SK-N-SH (cell line): ENCODE data around the gene PIH1D1. TPM values are rescaled to one million over a fixed set of nuclear protein-coding genes. Genes with fewer than 3 reads are reported as not detected.

Source experiments
- CTCF ChIA-PET: fragments of 300-600, 350-600 bp; formaldehyde crosslinking; extraction: SDS; loops from one replicate; lab custom pipeline; 2021; lab: Yijun Ruan, JAX
- POLR2A ChIA-PET: fragments of 350-600 bp; sonication (Branson Sonifier 250); formaldehyde crosslinking; extraction: SDS; loops from one replicate; lab custom pipeline; 2020; ENCODE audit warnings: antibody characterized with exemption, inconsistent platforms; lab: Yijun Ruan, JAX
- DNase-seq: peaks from one replicate; pipeline ENCODE4 v3.0.0; 2012
- H2AFZ ChIP-seq: fragments of 200-600 bp; sonication (generic); 2 replicates; pipeline ENCODE4 v1.8.1; 2016; ENCODE audit warnings: antibody characterized with exemption, mild to moderate bottlenecking, low read depth
- H3F3A ChIP-seq: fragments of 200-600 bp; sonication (generic); replicated peaks from 2 replicates; pipeline ENCODE3; 2016; ENCODE audit warnings: antibody characterized with exemption, mild to moderate bottlenecking; ENCODE audit not compliant: insufficient read depth
- H3K27ac ChIP-seq, 2 experiments: fragments of 200-500 bp in 1 of 2; fragments of 200-600 bp in 1 of 2; sonication (Bioruptor generic) in 1 of 2; sonication (generic), shearing (Covaris generic) in 1 of 2; 2 replicates each; pipeline versions ENCODE4 v1.5.1 to v1.6.1; 2014 to 2016; ENCODE audit warnings: low read depth in 2 of 2, inconsistent platforms in 1 of 2, low read length in 1 of 2, mild to moderate bottlenecking in 1 of 2, mixed read lengths in 1 of 2
- H3K27me3 ChIP-seq: fragments of 200-600 bp; sonication (generic), shearing (Covaris generic); 2 replicates; pipeline ENCODE4 v1.6.1; 2016; ENCODE audit warnings: mixed run types; ENCODE audit not compliant: insufficient read depth
- H3K36me3 ChIP-seq, 2 experiments: fragments of 200-500 bp in 1 of 2; fragments of 200-600 bp in 1 of 2; sonication (Bioruptor generic) in 1 of 2; sonication (generic) in 1 of 2; replicated peaks in 1 of 2; 2 replicates each; pipeline versions ENCODE3 to v1.5.1; 2014 to 2016; ENCODE audit warnings: low read length in 1 of 2, mild to moderate bottlenecking in 1 of 2; ENCODE audit not compliant: insufficient read depth in 2 of 2, control insufficient read depth in 1 of 2
- H3K4me1 ChIP-seq, 2 experiments: fragments of 200-500 bp in 1 of 2; fragments of 200-600 bp in 1 of 2; sonication (Bioruptor generic) in 1 of 2; sonication (generic), shearing (Covaris generic) in 1 of 2; 2 replicates each; pipeline versions ENCODE4 v1.5.1 to v1.6.1; 2014 to 2016; ENCODE audit warnings: low read depth in 1 of 2, low read length in 1 of 2, mixed run types in 1 of 2; ENCODE audit not compliant: insufficient read depth in 2 of 2, control insufficient read depth in 1 of 2
- H3K4me2 ChIP-seq: fragments of 200-600 bp; sonication (generic), shearing (Covaris generic); 2 replicates; pipeline ENCODE4 v1.6.1; 2017; ENCODE audit warnings: mixed run types
- H3K4me3 ChIP-seq, 2 experiments: fragments of 200-500 bp in 1 of 2; fragments of 200-600 bp in 1 of 2; sonication (Bioruptor generic) in 1 of 2; sonication (generic), shearing (Covaris generic) in 1 of 2; 2 replicates each; pipeline versions ENCODE4 v1.5.1 to v1.8.1; 2014 to 2016; ENCODE audit warnings: low read depth in 2 of 2, inconsistent platforms in 1 of 2, low read length in 1 of 2, mild to moderate bottlenecking in 1 of 2, mixed read lengths in 1 of 2, moderate library complexity in 1 of 2
- H3K79me2 ChIP-seq: fragments of 200-600 bp; sonication (generic); 2 replicates; pipeline ENCODE4 v1.8.1; 2017; ENCODE audit warnings: mild to moderate bottlenecking; ENCODE audit not compliant: insufficient read depth
- H3K9ac ChIP-seq: fragments of 200-600 bp; sonication (generic); 2 replicates; pipeline ENCODE4 v1.6.1; 2017; ENCODE audit warnings: mixed run types
- H3K9me2 ChIP-seq: fragments of 200-600 bp; sonication (generic); 2 replicates; pipeline ENCODE4 v1.6.1; 2017; ENCODE audit warnings: mixed run types
- H3K9me3 ChIP-seq: fragments of 200-600 bp; sonication (generic); 2 replicates; pipeline ENCODE4 v1.6.1; 2017; ENCODE audit warnings: mixed run types, mild to moderate bottlenecking, moderate library complexity
- H4K20me1 ChIP-seq: fragments of 200-600 bp; sonication (generic); 2 replicates; pipeline ENCODE4 v1.6.1; 2017; ENCODE audit warnings: mild to moderate bottlenecking, mixed run types; ENCODE audit not compliant: insufficient read depth
- CHD2 ChIP-seq: fragments of 150-350 bp; IDR thresholded peaks from 2 replicates; pipeline ENCODE4 v1.6.1; 2018; ENCODE audit warnings: low read length; ENCODE audit not compliant: partially characterized antibody
- EP300 ChIP-seq, 2 experiments: IDR thresholded peaks; 2 replicates each; pipeline versions ENCODE4 v1.4.0 to v1.6.1; 2012; ENCODE audit warnings: borderline replicate concordance in 1 of 2, low read depth in 1 of 2, low read length in 1 of 2
- EZH2phosphoT487 ChIP-seq: fragments of 200-600 bp; sonication (generic); IDR thresholded peaks from 2 replicates; pipeline ENCODE4 v1.6.1; 2017; ENCODE audit warnings: low read depth, mixed run types, mild to moderate bottlenecking, antibody characterized with exemption, moderate library complexity, borderline replicate concordance
- FOSL2 ChIP-seq: IDR thresholded peaks from 2 replicates; pipeline ENCODE4 v1.4.0; 2012; ENCODE audit warnings: low read depth, mild to moderate bottlenecking, moderate library complexity, borderline replicate concordance
- FOXM1 ChIP-seq: IDR thresholded peaks from 2 replicates; pipeline ENCODE4 v1.4.0; 2012; ENCODE audit warnings: low read depth, mild to moderate bottlenecking
- NFIC ChIP-seq: IDR thresholded peaks from 2 replicates; pipeline ENCODE4 v1.4.0; 2012; ENCODE audit warnings: borderline replicate concordance
- NRF1 ChIP-seq: IDR thresholded peaks from 2 replicates; pipeline ENCODE4 v1.6.1; 2012; ENCODE audit warnings: low read depth, mild to moderate bottlenecking, low read length
- POLR2AphosphoS5 ChIP-seq: IDR thresholded peaks from 2 replicates; pipeline ENCODE4 v1.6.1; 2012; ENCODE audit warnings: low read depth, low read length
- RCOR1 ChIP-seq: fragments of 150-350 bp; IDR thresholded peaks from 2 replicates; pipeline ENCODE4 v1.6.1; 2017; ENCODE audit warnings: antibody characterized with exemption, low read length
- SMC3 ChIP-seq: IDR thresholded peaks from 2 replicates; pipeline ENCODE4 v1.6.1; 2012; ENCODE audit warnings: low read depth, low read length, improper control_type of control experiment
- TAF1 ChIP-seq: IDR thresholded peaks from 2 replicates; pipeline ENCODE4 v1.6.1; 2012; ENCODE audit warnings: low read depth, mild to moderate bottlenecking, low read length, moderate library complexity, borderline replicate concordance
- TCF12 ChIP-seq: IDR thresholded peaks from 2 replicates; pipeline ENCODE4 v1.4.0; 2012
- YY1 ChIP-seq: IDR thresholded peaks from 2 replicates; pipeline ENCODE4 v1.4.0; 2012; ENCODE audit warnings: low read depth, mild to moderate bottlenecking
- WGBS: methylation state at CpG from one replicate; pipeline ENCODE4 v1.1.6; 2017; ENCODE audit warnings: low lambda C conversion rate; 5-methylcytosine and 5-hydroxymethylcytosine counted together
- polyA plus RNA-seq, 3 experiments: library from polyadenylated mRNA; depleted of rRNA; stranded (reverse); fragments of >200 nt; gene quantifications; 2 replicates each; pipeline ENCODE4 v1.2.3, GENCODE V29; 2012
- TF ChIP-seq, protein P1 (sequence below): fragments of 150-350 bp; IDR thresholded peaks from 2 replicates; pipeline ENCODE4 v1.6.1; 2017; ENCODE audit warnings: antibody characterized with exemption, low read length, low read depth, borderline replicate concordance
- TF ChIP-seq, protein P2 (sequence below): IDR thresholded peaks from 2 replicates; pipeline ENCODE4; 2012
- TF ChIP-seq, protein P3 (sequence below): fragments of 200-600 bp; sonication (generic); IDR thresholded peaks from 2 replicates; pipeline ENCODE4 v1.6.1; 2017; ENCODE audit warnings: antibody characterized with exemption, mild to moderate bottlenecking, moderate library complexity

Gene PIH1D1
- polyA plus RNA-seq, 1 of the 3 experiments (the other 2 are of a cell fraction), result 157 TPM

DNA sequence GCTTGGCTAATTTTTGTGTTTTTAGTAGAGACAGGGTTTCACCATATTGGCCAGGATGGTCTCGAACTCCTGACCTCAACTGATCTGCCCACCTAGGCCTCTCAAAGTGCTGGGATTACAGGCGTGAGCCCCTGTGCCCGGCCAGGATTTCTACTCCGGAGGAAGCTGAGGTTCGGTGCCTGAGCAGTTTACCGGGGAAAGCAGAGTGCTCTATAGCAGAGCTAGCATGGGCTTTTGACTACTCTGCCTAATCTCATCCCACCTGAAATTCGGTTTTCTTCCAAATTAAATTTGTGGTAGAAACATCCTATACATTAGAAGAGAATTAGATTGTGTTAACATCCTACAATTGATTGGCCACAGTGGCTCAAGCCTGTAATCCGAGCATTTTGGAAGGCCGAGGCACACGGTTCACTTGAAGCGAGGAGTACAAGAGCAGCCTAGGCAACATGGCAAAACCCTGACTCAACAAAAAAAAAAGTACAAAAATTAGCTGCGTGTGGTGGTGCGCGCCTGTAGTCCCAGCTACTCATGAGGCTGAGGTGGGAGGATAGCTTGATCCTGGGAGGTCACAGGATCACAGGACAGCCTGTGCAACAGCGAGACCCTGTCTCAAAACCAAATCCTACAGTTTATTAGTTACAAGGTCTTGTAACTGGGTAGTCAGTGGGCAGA lies 37.4 kb upstream of the PIH1D1 start:
- no peak for TF ChIP-seq CHD2
- no peak for TF ChIP-seq NRF1
- TF ChIP-seq SMC3, result no peak
- TF ChIP-seq TAF1, result no peak
- no peak for TF ChIP-seq POLR2AphosphoS5
- TF ChIP-seq, protein P1, sequence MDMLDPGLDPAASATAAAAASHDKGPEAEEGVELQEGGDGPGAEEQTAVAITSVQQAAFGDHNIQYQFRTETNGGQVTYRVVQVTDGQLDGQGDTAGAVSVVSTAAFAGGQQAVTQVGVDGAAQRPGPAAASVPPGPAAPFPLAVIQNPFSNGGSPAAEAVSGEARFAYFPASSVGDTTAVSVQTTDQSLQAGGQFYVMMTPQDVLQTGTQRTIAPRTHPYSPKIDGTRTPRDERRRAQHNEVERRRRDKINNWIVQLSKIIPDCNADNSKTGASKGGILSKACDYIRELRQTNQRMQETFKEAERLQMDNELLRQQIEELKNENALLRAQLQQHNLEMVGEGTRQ, result no peak
- TF ChIP-seq EP300 (IDR thresholded peaks at IDR 0.05; ENCODE audit: borderline replicate concordance in 1 of 2, low read depth in 1 of 2, low read length in 1 of 2), result no peak
- no peak for TF ChIP-seq FOXM1
- no peak for TF ChIP-seq EZH2phosphoT487
- no peak for TF ChIP-seq FOSL2
- TF ChIP-seq, protein P2, sequence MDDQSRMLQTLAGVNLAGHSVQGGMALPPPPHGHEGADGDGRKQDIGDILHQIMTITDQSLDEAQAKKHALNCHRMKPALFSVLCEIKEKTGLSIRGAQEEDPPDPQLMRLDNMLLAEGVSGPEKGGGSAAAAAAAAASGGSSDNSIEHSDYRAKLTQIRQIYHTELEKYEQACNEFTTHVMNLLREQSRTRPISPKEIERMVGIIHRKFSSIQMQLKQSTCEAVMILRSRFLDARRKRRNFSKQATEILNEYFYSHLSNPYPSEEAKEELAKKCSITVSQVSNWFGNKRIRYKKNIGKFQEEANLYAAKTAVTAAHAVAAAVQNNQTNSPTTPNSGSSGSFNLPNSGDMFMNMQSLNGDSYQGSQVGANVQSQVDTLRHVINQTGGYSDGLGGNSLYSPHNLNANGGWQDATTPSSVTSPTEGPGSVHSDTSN, result no peak
- no peak for TF ChIP-seq YY1
- TF ChIP-seq RCOR1, result no peak
- no peak for TF ChIP-seq NFIC
- TF ChIP-seq, protein P3, sequence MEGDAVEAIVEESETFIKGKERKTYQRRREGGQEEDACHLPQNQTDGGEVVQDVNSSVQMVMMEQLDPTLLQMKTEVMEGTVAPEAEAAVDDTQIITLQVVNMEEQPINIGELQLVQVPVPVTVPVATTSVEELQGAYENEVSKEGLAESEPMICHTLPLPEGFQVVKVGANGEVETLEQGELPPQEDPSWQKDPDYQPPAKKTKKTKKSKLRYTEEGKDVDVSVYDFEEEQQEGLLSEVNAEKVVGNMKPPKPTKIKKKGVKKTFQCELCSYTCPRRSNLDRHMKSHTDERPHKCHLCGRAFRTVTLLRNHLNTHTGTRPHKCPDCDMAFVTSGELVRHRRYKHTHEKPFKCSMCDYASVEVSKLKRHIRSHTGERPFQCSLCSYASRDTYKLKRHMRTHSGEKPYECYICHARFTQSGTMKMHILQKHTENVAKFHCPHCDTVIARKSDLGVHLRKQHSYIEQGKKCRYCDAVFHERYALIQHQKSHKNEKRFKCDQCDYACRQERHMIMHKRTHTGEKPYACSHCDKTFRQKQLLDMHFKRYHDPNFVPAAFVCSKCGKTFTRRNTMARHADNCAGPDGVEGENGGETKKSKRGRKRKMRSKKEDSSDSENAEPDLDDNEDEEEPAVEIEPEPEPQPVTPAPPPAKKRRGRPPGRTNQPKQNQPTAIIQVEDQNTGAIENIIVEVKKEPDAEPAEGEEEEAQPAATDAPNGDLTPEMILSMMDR, result no peak
- no peak for TF ChIP-seq TCF12
- TF ChIP-seq, all 33 proteins: peak for 0
- DNase-seq, result no peak
- WGBS, result 9% methylated on average over 15 of the region's 15 CpGs

More for the DNA sequence above, 37.4 kb upstream of the PIH1D1 start:
- H3K79me2 ChIP-seq, result peaks cover 38% of the 10 kb centered on the region
- H3K9me3 ChIP-seq, result no peaks in the 10 kb centered on the region
- H3K9me2 ChIP-seq, result no peaks in the 10 kb centered on the region
- H3K4me1 ChIP-seq, result peaks cover 0 to 21% of the 10 kb centered on the region in 2 experiments; a peak in 1 of 4 replicates
- H3F3A ChIP-seq, result peaks cover 59% of the 10 kb centered on the region
- ChIA-PET POLR2A (interaction anchor here (0.6 to 1.1 kb wide), 4 partner anchors 43 to 490 kb away, joined by 3 read pairs; no protein-coding TSS in a partner anchor), CTCF (interaction anchor here (1.0 to 3.4 kb wide), 3 partner anchors 17 to 81 kb away, joined by 3 to 12 read pairs (median 4); no protein-coding TSS in a partner anchor)
- no peaks in the 10 kb centered on the region for H3K27me3 ChIP-seq
- H3K4me3 ChIP-seq, result peak overlapping the region; percentile 86 to 92
- peaks cover 32% of the 10 kb centered on the region for H4K20me1 ChIP-seq
- H3K36me3 ChIP-seq, result peaks cover 36 to 48% of the 10 kb centered on the region in 2 experiments
- H3K4me2 ChIP-seq, result peak overlapping the region; percentile 92
- peak overlapping the region; percentile 13 to 80 for H3K27ac ChIP-seq
- peak overlapping the region; percentile 98 for H3K9ac ChIP-seq
- no peak overlapping the region for H2AFZ ChIP-seq
